Upper lobe of right lung (tissue), 1 donor: ENCODE data around the gene KRTDAP. TPM values are rescaled to one million over a fixed set of nuclear protein-coding genes. Genes with fewer than 3 reads are reported as not detected.

Experiments used
- ATAC-seq: fragments of 200-7000 bp; cut with Tn5 transposase; one replicate; pipeline ENCODE4 v1.9.1; 2020; ENCODE audit warnings: mild to moderate bottlenecking, moderate library complexity
- DNase-seq: peaks from one replicate; pipeline ENCODE4 v3.0.0-alpha.2; 2020
- H3K27ac ChIP-seq: fragments of 200-600 bp; one replicate; pipeline ENCODE4 v1.8.0; 2022
- H3K27me3 ChIP-seq: fragments of 200-600 bp; one replicate; pipeline ENCODE4 v1.8.0; 2022; ENCODE audit warnings: mild to moderate bottlenecking
- H3K36me3 ChIP-seq: fragments of 200-600 bp; one replicate; pipeline ENCODE4 v1.8.0; 2022
- H3K4me1 ChIP-seq: fragments of 200-600 bp; one replicate; pipeline ENCODE4 v1.8.0; 2022
- H3K4me3 ChIP-seq: fragments of 200-600 bp; one replicate; pipeline ENCODE4 v1.8.0; 2022; ENCODE audit warnings: mild to moderate bottlenecking
- H3K9me3 ChIP-seq: fragments of 200-600 bp; one replicate; pipeline ENCODE4 v1.8.0; 2022
- CTCF ChIP-seq: fragments of 200-600 bp; IDR thresholded peaks from one replicate; pipeline ENCODE4 v1.8.0; 2022; ENCODE audit warnings: antibody characterized with exemption
- intact Hi-C: fragments of 100-400 bp; cut with DNase I; formaldehyde crosslinking; loops from one replicate; pipeline ENCODE4 v1.11.0; 2022
- total RNA-seq: library from RNA; stranded (reverse); fragmentation: NEBNext Ultra II Directional; extraction: Animal tissue kit (Norgen Biotek cat#: 25700); gene quantifications from one replicate; pipeline ENCODE4 v1.2.1, GENCODE V29; 2021
- donor health status: DM: no; HTN: yes; CAD: no; lungs with severe emphysema.

The KRTDAP gene
- total RNA-seq, 1 donor from 2014 or later = not detected

- Histone ChIP-seq H3K4me3 (no peak overlapping the region), H3K4me1 (no peaks in the 10 kb centered on the region), H3K36me3 (no peaks in the 10 kb centered on the region), H3K27ac (no peak overlapping the region), H3K9me3 (no peaks in the 10 kb centered on the region), H3K27me3 (peaks cover 8% of the 10 kb centered on the region)
- no peak for ATAC-seq
- intact Hi-C loops = no loop called here
- DNase-seq = no peak
- no peak for TF ChIP-seq CTCF
Measured at GRCh38 chr19:35488677-35489076, 1.6 kb downstream of the KRTDAP start.

- peaks cover 8% of the 10 kb centered on the region for H3K27me3 ChIP-seq
- ATAC-seq (no peak), DNase-seq (no peak)
- H3K27ac ChIP-seq = no peak overlapping the region
- no peak for TF ChIP-seq CTCF
- no peak overlapping the region for H3K4me3 ChIP-seq
- no peaks in the 10 kb centered on the region for H3K36me3 ChIP-seq
- H3K4me1 ChIP-seq = no peaks in the 10 kb centered on the region
- intact Hi-C loops = no loop called here
- no peaks in the 10 kb centered on the region for H3K9me3 ChIP-seq
Measured at GRCh38 chr19:35487656-35488182, 2.5 kb downstream of the KRTDAP start.

- no peaks in the 10 kb centered on the region for H3K4me1 ChIP-seq
- ATAC-seq = no peak
- H3K27me3 ChIP-seq = peaks cover 6% of the 10 kb centered on the region
- H3K36me3 ChIP-seq = no peaks in the 10 kb centered on the region
- H3K9me3 ChIP-seq = no peaks in the 10 kb centered on the region
- DNase-seq = no peak
- no peak overlapping the region for H3K4me3 ChIP-seq
- intact Hi-C loops = no loop called here
- no peak overlapping the region for H3K27ac ChIP-seq
- TF ChIP-seq CTCF = no peak
Measured at GRCh38 chr19:35486268-35486708, 4.0 kb downstream of the KRTDAP start.

GRCh38 chr19:35484252-35485036, 5.8 kb downstream of the KRTDAP start:
- Histone ChIP-seq H3K4me1 (no peaks in the 10 kb centered on the region), H3K36me3 (no peaks in the 10 kb centered on the region), H3K27me3 (no peaks in the 10 kb centered on the region), H3K9me3 (no peaks in the 10 kb centered on the region), H3K27ac (no peak overlapping the region), H3K4me3 (no peak overlapping the region)
- TF ChIP-seq CTCF = no peak
- intact Hi-C loops = no loop called here
- DNase-seq (no peak), ATAC-seq (no peak)

- no peak for ATAC-seq
- no peak for DNase-seq
- H3K27me3 ChIP-seq = no peaks in the 10 kb centered on the region
- no peaks in the 10 kb centered on the region for H3K9me3 ChIP-seq
- no peak overlapping the region for H3K27ac ChIP-seq
- H3K4me3 ChIP-seq = no peak overlapping the region
- no peak for TF ChIP-seq CTCF
- no peaks in the 10 kb centered on the region for H3K36me3 ChIP-seq
- no peaks in the 10 kb centered on the region for H3K4me1 ChIP-seq
- intact Hi-C loops = no loop called here
Measured at GRCh38 chr19:35483089-35483488, 7.2 kb downstream of the KRTDAP start.
